Measurements from ENCODE around the gene MFSD12. TPM values are rescaled to one million over a fixed set of nuclear protein-coding genes. Genes with fewer than 3 reads are reported as not detected.

The MFSD12 gene
- total RNA-seq, 2 donors from 2014 or later = 85.6 to 112 TPM

- ATAC-seq (ENCODE audit: insufficient number of reproducible peaks, low FRiP score, low read depth) (no peak), DNase-seq (ENCODE audit: low spot score) (no peak)
- Histone ChIP-seq H3K9me3 (no peaks in the 10 kb centered on the region), H3K36me3 (peaks cover 66% of the 10 kb centered on the region), H3K4me3 (no peak overlapping the region), H3K4me1 (ENCODE audit: control insufficient read depth in 1 of 2, low read depth in 2 of 2) (no peaks in the 10 kb centered on the region), H3K27me3 (replicated peaks; ENCODE audit: insufficient read depth) (no peaks in the 10 kb centered on the region), H3K27ac (no peak overlapping the region)
- no peak for TF ChIP-seq CTCF (IDR thresholded peaks at IDR 0.05)
These were observed 30.0 kb downstream of the MFSD12 start for GRCh38 chr19:3527238-3527910.

- TF ChIP-seq CTCF (IDR thresholded peaks at IDR 0.05) = no peak
- Histone ChIP-seq H3K27me3 (replicated peaks; ENCODE audit: insufficient read depth) (no peaks in the 10 kb centered on the region), H3K9me3 (no peaks in the 10 kb centered on the region), H3K4me3 (no peak overlapping the region), H3K4me1 (ENCODE audit: control insufficient read depth in 1 of 2, low read depth in 2 of 2) (no peaks in the 10 kb centered on the region), H3K27ac (no peak overlapping the region), H3K36me3 (peaks cover 59% of the 10 kb centered on the region)
- no peak for DNase-seq (ENCODE audit: low spot score)
- no peak for ATAC-seq (ENCODE audit: insufficient number of reproducible peaks, low FRiP score, low read depth)
These were observed 30.7 kb downstream of the MFSD12 start for GRCh38 chr19:3526507-3527237.

GRCh38 chr19:3524904-3525451 is 32.4 kb downstream of the MFSD12 start:
- H3K27ac ChIP-seq = no peak overlapping the region

GRCh38 chr19:3524078-3524842 is 33.1 kb downstream of the MFSD12 start:
- peaks cover 55% of the 10 kb centered on the region for H3K36me3 ChIP-seq

More at GRCh38 chr19:3524904-3525451, 32.4 kb downstream of the MFSD12 start:
- H3K4me3 ChIP-seq = no peak overlapping the region
- H3K27me3 ChIP-seq (replicated peaks; ENCODE audit: insufficient read depth) = no peaks in the 10 kb centered on the region
- DNase-seq (ENCODE audit: low spot score) (no peak), ATAC-seq (ENCODE audit: insufficient number of reproducible peaks, low FRiP score, low read depth) (no peak)
- no peaks in the 10 kb centered on the region for H3K9me3 ChIP-seq
- peaks cover 53% of the 10 kb centered on the region for H3K36me3 ChIP-seq
- H3K4me1 ChIP-seq (ENCODE audit: control insufficient read depth in 1 of 2, low read depth in 2 of 2) = no peaks in the 10 kb centered on the region
- TF ChIP-seq CTCF (IDR thresholded peaks at IDR 0.05) = no peak

More at GRCh38 chr19:3524078-3524842, 33.1 kb downstream of the MFSD12 start:
- Histone ChIP-seq H3K27me3 (replicated peaks; ENCODE audit: insufficient read depth) (no peaks in the 10 kb centered on the region), H3K4me3 (no peak overlapping the region), H3K9me3 (no peaks in the 10 kb centered on the region), H3K27ac (no peak overlapping the region), H3K4me1 (ENCODE audit: control insufficient read depth in 1 of 2, low read depth in 2 of 2) (no peaks in the 10 kb centered on the region)
- no peak for TF ChIP-seq CTCF (IDR thresholded peaks at IDR 0.05)
- ATAC-seq (ENCODE audit: insufficient number of reproducible peaks, low FRiP score, low read depth) (no peak), DNase-seq (ENCODE audit: low spot score) (no peak)

All from thoracic aorta (tissue), 2 donors.